GM12878 (cell line): ENCODE results near the gene NRP1. TPM values are rescaled to one million over a fixed set of nuclear protein-coding genes. Genes with fewer than 3 reads are reported as not detected.

ENCODE experiments used
- ATAC-seq: fragments of 200-7000 bp; cut with Tn5 transposase; 3 replicates; pipeline ENCODE4 v1.9.1; 2020; ENCODE audit warnings: mild to moderate bottlenecking, moderate library complexity
- BruUV-seq: library from RNA; stranded (reverse); fragments of 400-500 nt; replicated peaks from 2 replicates; lab custom pipeline; 2021; lab: Mats Ljungman, UMichigan
- CTCF ChIA-PET: fragments of 300-600 bp; sonication (Branson Sonifier 250); formaldehyde crosslinking; extraction: SDS; loops from one replicate; lab custom pipeline; 2021; ENCODE audit warnings: inconsistent platforms; lab: Yijun Ruan, JAX
- POLR2A ChIA-PET: fragments of 350-600 bp; formaldehyde crosslinking; extraction: SDS; loops from one replicate; lab custom pipeline; 2021; ENCODE audit warnings: inconsistent platforms; lab: Charles Lee
- RAD21 ChIA-PET: fragments of 300-600 bp; sonication (Branson Sonifier 250); formaldehyde crosslinking; loops from one replicate; lab custom pipeline; 2023; ENCODE audit warnings: antibody characterized with exemption; ENCODE audit not compliant: unreplicated experiment; lab: Charles Lee
- SMC1A ChIA-PET: fragments of 300-600 bp; sonication (Branson Sonifier 250); formaldehyde crosslinking; loops from one replicate; lab custom pipeline; 2023; ENCODE audit not compliant: unreplicated experiment, uncharacterized antibody; lab: Charles Lee
- DNase-seq: peaks from one replicate; pipeline ENCODE4 v3.0.0-alpha.2; 2011; ENCODE audit warnings: low read depth, low spot score
- FAIRE-seq: peaks from 3 replicates; lab custom pipeline; 2011; peaks lifted over from hg19 to GRCh38; lab: Jason Lieb, UNC
- H2AFZ ChIP-seq: 2 replicates; pipeline ENCODE4 v1.6.0; 2011; ENCODE audit warnings: low read depth, low read length, control low read depth; ENCODE audit not compliant: control insufficient read depth
- H3K27ac ChIP-seq: 2 replicates; pipeline ENCODE4 v1.5.1; 2011; ENCODE audit warnings: control low read depth; ENCODE audit not compliant: control insufficient read depth, insufficient read depth
- H3K27me3 ChIP-seq, 2 experiments: replicated peaks in 1 of 2; 2 replicates each; pipeline versions ENCODE4 v1.6.0 to v1.6.1; 2011; ENCODE audit warnings: low read length in 1 of 2; ENCODE audit not compliant: control insufficient read depth in 2 of 2, insufficient read depth in 2 of 2
- H3K36me3 ChIP-seq, 2 experiments: 2 replicates each; pipeline ENCODE4 v1.5.1; 2011; ENCODE audit warnings: low read length in 1 of 2; ENCODE audit not compliant: control insufficient read depth in 2 of 2, insufficient read depth in 2 of 2
- H3K4me1 ChIP-seq: 2 replicates; pipeline ENCODE4 v1.6.1; 2011; ENCODE audit warnings: mild to moderate bottlenecking, low read length, moderate library complexity, mixed read lengths; ENCODE audit not compliant: control insufficient read depth, insufficient read depth
- H3K4me2 ChIP-seq: 2 replicates; pipeline ENCODE4 v1.6.0; 2011; ENCODE audit warnings: control low read depth; ENCODE audit not compliant: control insufficient read depth, insufficient read depth
- H3K4me3 ChIP-seq: fragments of 200-600 bp; sonication (generic); 2 replicates; pipeline ENCODE4 v1.5.1; 2016
- H3K79me2 ChIP-seq: 2 replicates; pipeline ENCODE4 v1.6.0; 2011; ENCODE audit warnings: low read length; ENCODE audit not compliant: control insufficient read depth, insufficient read depth
- H3K9ac ChIP-seq: 2 replicates; pipeline ENCODE4 v1.8.0; 2011; ENCODE audit warnings: low read length, control low read depth, mixed read lengths; ENCODE audit not compliant: control insufficient read depth, insufficient read depth
- H3K9me3 ChIP-seq: replicated peaks from 3 replicates; pipeline ENCODE4 v1.5.1; 2011; ENCODE audit warnings: mild to moderate bottlenecking, low read length; ENCODE audit not compliant: control insufficient read depth, insufficient read depth
- H4K20me1 ChIP-seq: 2 replicates; pipeline ENCODE4 v1.6.0; 2011; ENCODE audit not compliant: control insufficient read depth, insufficient read depth
- CBFB ChIP-seq: IDR thresholded peaks from 2 replicates; pipeline ENCODE4 v1.6.1; 2016; ENCODE audit warnings: antibody characterized with exemption, low read depth
- JUNB ChIP-seq: IDR thresholded peaks from 2 replicates; pipeline ENCODE4 v1.6.1; 2016; ENCODE audit warnings: antibody characterized with exemption, mild to moderate bottlenecking
- RAD21 ChIP-seq: IDR thresholded peaks from 2 replicates; pipeline ENCODE4 v1.6.1; 2011; ENCODE audit warnings: mild to moderate bottlenecking, low read depth, low read length, moderate library complexity; ENCODE audit not compliant: insufficient read depth
- TCF12 ChIP-seq: IDR thresholded peaks from 2 replicates; pipeline ENCODE4 v1.6.1; 2011; ENCODE audit warnings: low read depth, mild to moderate bottlenecking, low read length
- ZNF24 ChIP-seq: fragments of 450-650 bp; IDR thresholded peaks from 2 replicates; pipeline ENCODE4 v1.6.1; 2017; ENCODE audit warnings: antibody characterized with exemption, mild to moderate bottlenecking
- ZNF687 ChIP-seq: fragments of 450-650 bp; IDR thresholded peaks from 2 replicates; pipeline ENCODE4 v1.6.1; 2017; ENCODE audit warnings: mild to moderate bottlenecking, moderate library complexity
- WGBS: methylation state at CpG from one replicate; pipeline ENCODE4 v1.1.6; 2016; ENCODE audit warnings: low lambda C conversion rate; ENCODE audit not compliant: insufficient replicate concordance, insufficient coverage; ENCODE audit errors: missing lambda C conversion rate; 5-methylcytosine and 5-hydroxymethylcytosine counted together
- in situ Hi-C: fragments of 300-500 bp; cut with MboI; formaldehyde crosslinking; loops from 9 replicates; pipeline ENCODE4 v1.14.3; 2018; ENCODE audit warnings: mixed read lengths
- intact Hi-C: fragments of 100-400 bp; cut with micrococcal nuclease; formaldehyde crosslinking; loops from one replicate; pipeline ENCODE4 v1.14.2; 2022; ENCODE audit not compliant: unreplicated experiment
- polyA plus RNA-seq, 11 experiments: library from polyadenylated mRNA; depleted of rRNA in 4 of 11; unstranded in 6 of 11; stranded (reverse) in 5 of 11; fragments of >200 nt; fragmentation: Nextera tagmentation in 4 of 11; fragmentation: Illumina TruSeq in 1 of 11; extraction: Ambion mirVana in 4 of 11; extraction: Trizol in 1 of 11; gene quantifications; 1 replicate in 1 of 11; 2 replicates in 10 of 11; pipeline versions ENCODE4 v1.2.1 to v1.2.3, GENCODE V29; 2011 to 2016; ENCODE audit warnings: inconsistent platforms in 2 of 11, missing spikeins in 2 of 11, low read depth in 1 of 11
- total RNA-seq, 4 experiments: library from RNA; depleted of rRNA in 3 of 4; stranded (reverse); fragments of >200 nt in 3 of 4; fragmentation: Illumina TruSeq in 1 of 4; extraction: Trizol in 1 of 4; gene quantifications; 2 replicates each; pipeline versions ENCODE4 v1.2.1 to v1.2.3, GENCODE V29; 2013 to 2021

NRP1 gene
- total and polyA plus RNA-seq, 10 of the 15 experiments (the other 5 are each of a cell fraction or from before 2014, with no cell fraction given) = 0.11 to 12.1 (median 0.52) TPM

GRCh38 chr10:33310853-33311252 is 23.6 kb downstream of the NRP1 start:
- Histone ChIP-seq H3K9me3 (no peaks in the 10 kb centered on the region), H4K20me1 (no peaks in the 10 kb centered on the region), H3K4me3 (no peak overlapping the region), H3K36me3 (no peaks in the 10 kb centered on the region), H3K9ac (no peak overlapping the region), H3K79me2 (no peaks in the 10 kb centered on the region), H3K27ac (no peak overlapping the region), H2AFZ (no peak overlapping the region), H3K4me1 (no peaks in the 10 kb centered on the region), H3K27me3 (no peaks in the 10 kb centered on the region; a peak in 1 of 4 replicates), H3K4me2 (no peak overlapping the region)
- ATAC-seq = no peak
- SMC1A ChIA-PET = interaction anchor here (0.5 to 1.5 kb wide), 2 partner anchors 17 to 1683 kb away, joined by 3 read pairs; no protein-coding TSS in a partner anchor
- RAD21 ChIA-PET = no interaction called here
- POLR2A ChIA-PET = no interaction called here
- CTCF ChIA-PET = no interaction called here
- 43% methylated on average over 4 of the region's 4 CpGs for WGBS
- no TSS peak for BruUV-seq
- in situ Hi-C loops = no loop called here
- FAIRE-seq = no peak
- TF ChIP-seq CBFB (no peak), TCF12 (no peak), RAD21 (no peak), ZNF24 (no peak), ZNF687 (no peak), JUNB (no peak)
- intact Hi-C loops = no loop called here
- no peak for DNase-seq
